Neural cell (in vitro differentiated cells): ENCODE results near the gene IPO4.

Experiments
- CTCF ChIP-seq: fragments of 450-650 bp; IDR thresholded peaks from 2 replicates; pipeline ENCODE4 v1.5.1; 2014; ENCODE audit warnings: antibody characterized with exemption, mild to moderate bottlenecking, moderate library complexity; ENCODE audit not compliant: poor library complexity, severe bottlenecking
- EP300 ChIP-seq: fragments of 450-650 bp; conservative IDR thresholded peaks from 2 replicates; pipeline ENCODE4 v1.6.1; 2014; ENCODE audit warnings: antibody characterized with exemption, mild to moderate bottlenecking, moderate library complexity; ENCODE audit not compliant: poor library complexity, severe bottlenecking
- REST ChIP-seq: IDR thresholded peaks from 2 replicates; pipeline ENCODE4 v1.6.1; 2012; ENCODE audit warnings: borderline replicate concordance
- TAF1 ChIP-seq: IDR thresholded peaks from 2 replicates; pipeline ENCODE4 v1.6.1; 2012; ENCODE audit warnings: low read depth

- TF ChIP-seq CTCF, result no peak
- no peak for TF ChIP-seq REST
- TF ChIP-seq EP300, result no peak
- TF ChIP-seq TAF1, result no peak
Measured at GRCh38 chr14:24179294-24179960, 9.2 kb downstream of the IPO4 start.
